Measurements from ENCODE around the gene AADACL2. TPM values are rescaled to one million over a fixed set of nuclear protein-coding genes. Genes with fewer than 3 reads are reported as not detected.

The AADACL2 gene
- total and polyA plus RNA-seq, 2 experiments from 2014 or later = not detected

- no peaks in the 10 kb centered on the region for H3K36me3 Mint-ChIP-seq (ENCODE audit: low read depth)
- H3K27me3 Mint-ChIP-seq (ENCODE audit: insufficient read depth, low read depth, poor library complexity) = no peaks in the 10 kb centered on the region
- Histone ChIP-seq H3K9me2 (ENCODE audit: insufficient read depth) (no peaks in the 10 kb centered on the region), H3K4me3 (no peak overlapping the region), H3K4me2 (no peak overlapping the region), H4K20me1 (replicated peaks; ENCODE audit: insufficient read depth) (no peaks in the 10 kb centered on the region), H3F3A (replicated peaks; ENCODE audit: low read depth) (no peaks in the 10 kb centered on the region), H3K79me2 (replicated peaks; ENCODE audit: insufficient read depth) (no peaks in the 10 kb centered on the region), H3K27ac (ENCODE audit: low read depth) (no peak overlapping the region), H3K36me3 (ENCODE audit: insufficient read depth) (no peaks in the 10 kb centered on the region), H3K4me1 (ENCODE audit: insufficient read depth) (peaks cover 5% of the 10 kb centered on the region), H3K27me3 (ENCODE audit: insufficient read depth) (no peaks in the 10 kb centered on the region), H2AFZ (no peak overlapping the region)
- no peaks in the 10 kb centered on the region for H3K9me3 Mint-ChIP-seq
- ATAC-seq = no peak
- peaks cover 4% of the 10 kb centered on the region; the same call in 2 of the 3 replicates for H3K4me1 Mint-ChIP-seq
- no peak overlapping the region for H3K27ac Mint-ChIP-seq
- H3K4me3 Mint-ChIP-seq = no peak overlapping the region
- no peak for TF ChIP-seq NANOG (IDR thresholded peaks at IDR 0.05; ENCODE audit: borderline replicate concordance)
- TF ChIP-seq, protein P1, sequence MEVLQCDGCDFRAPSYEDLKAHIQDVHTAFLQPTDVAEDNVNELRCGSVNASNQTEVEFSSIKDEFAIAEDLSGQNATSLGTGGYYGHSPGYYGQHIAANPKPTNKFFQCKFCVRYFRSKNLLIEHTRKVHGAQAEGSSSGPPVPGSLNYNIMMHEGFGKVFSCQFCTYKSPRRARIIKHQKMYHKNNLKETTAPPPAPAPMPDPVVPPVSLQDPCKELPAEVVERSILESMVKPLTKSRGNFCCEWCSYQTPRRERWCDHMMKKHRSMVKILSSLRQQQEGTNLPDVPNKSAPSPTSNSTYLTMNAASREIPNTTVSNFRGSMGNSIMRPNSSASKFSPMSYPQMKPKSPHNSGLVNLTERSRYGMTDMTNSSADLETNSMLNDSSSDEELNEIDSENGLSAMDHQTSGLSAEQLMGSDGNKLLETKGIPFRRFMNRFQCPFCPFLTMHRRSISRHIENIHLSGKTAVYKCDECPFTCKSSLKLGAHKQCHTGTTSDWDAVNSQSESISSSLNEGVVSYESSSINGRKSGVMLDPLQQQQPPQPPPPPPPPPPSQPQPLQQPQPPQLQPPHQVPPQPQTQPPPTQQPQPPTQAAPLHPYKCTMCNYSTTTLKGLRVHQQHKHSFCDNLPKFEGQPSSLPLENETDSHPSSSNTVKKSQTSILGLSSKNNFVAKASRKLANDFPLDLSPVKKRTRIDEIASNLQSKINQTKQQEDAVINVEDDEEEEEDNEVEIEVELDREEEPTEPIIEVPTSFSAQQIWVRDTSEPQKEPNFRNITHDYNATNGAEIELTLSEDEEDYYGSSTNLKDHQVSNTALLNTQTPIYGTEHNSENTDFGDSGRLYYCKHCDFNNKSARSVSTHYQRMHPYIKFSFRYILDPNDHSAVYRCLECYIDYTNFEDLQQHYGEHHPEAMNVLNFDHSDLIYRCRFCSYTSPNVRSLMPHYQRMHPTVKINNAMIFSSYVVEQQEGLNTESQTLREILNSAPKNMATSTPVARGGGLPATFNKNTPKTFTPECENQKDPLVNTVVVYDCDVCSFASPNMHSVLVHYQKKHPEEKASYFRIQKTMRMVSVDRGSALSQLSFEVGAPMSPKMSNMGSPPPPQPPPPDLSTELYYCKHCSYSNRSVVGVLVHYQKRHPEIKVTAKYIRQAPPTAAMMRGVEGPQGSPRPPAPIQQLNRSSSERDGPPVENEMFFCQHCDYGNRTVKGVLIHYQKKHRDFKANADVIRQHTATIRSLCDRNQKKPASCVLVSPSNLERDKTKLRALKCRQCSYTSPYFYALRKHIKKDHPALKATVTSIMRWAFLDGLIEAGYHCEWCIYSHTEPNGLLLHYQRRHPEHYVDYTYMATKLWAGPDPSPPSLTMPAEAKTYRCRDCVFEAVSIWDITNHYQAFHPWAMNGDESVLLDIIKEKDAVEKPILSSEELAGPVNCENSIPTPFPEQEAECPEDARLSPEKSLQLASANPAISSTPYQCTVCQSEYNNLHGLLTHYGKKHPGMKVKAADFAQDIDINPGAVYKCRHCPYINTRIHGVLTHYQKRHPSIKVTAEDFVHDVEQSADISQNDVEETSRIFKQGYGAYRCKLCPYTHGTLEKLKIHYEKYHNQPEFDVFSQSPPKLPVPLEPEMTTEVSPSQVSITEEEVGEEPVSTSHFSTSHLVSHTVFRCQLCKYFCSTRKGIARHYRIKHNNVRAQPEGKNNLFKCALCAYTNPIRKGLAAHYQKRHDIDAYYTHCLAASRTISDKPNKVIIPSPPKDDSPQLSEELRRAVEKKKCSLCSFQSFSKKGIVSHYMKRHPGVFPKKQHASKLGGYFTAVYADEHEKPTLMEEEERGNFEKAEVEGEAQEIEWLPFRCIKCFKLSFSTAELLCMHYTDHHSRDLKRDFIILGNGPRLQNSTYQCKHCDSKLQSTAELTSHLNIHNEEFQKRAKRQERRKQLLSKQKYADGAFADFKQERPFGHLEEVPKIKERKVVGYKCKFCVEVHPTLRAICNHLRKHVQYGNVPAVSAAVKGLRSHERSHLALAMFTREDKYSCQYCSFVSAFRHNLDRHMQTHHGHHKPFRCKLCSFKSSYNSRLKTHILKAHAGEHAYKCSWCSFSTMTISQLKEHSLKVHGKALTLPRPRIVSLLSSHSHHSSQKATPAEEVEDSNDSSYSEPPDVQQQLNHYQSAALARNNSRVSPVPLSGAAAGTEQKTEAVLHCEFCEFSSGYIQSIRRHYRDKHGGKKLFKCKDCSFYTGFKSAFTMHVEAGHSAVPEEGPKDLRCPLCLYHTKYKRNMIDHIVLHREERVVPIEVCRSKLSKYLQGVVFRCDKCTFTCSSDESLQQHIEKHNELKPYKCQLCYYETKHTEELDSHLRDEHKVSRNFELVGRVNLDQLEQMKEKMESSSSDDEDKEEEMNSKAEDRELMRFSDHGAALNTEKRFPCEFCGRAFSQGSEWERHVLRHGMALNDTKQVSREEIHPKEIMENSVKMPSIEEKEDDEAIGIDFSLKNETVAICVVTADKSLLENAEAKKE (CRISPR knock-in tag; IDR thresholded peaks at IDR 0.05) = no peak
- TF ChIP-seq EZH2 (IDR thresholded peaks at IDR 0.05; ENCODE audit: low read depth, unreplicated experiment) = no peak
- no peak for DNase-seq (ENCODE audit: low spot score)
These were observed 40.5 kb downstream of the AADACL2 start for GRCh38 chr3:151774235-151774634.

DNA sequence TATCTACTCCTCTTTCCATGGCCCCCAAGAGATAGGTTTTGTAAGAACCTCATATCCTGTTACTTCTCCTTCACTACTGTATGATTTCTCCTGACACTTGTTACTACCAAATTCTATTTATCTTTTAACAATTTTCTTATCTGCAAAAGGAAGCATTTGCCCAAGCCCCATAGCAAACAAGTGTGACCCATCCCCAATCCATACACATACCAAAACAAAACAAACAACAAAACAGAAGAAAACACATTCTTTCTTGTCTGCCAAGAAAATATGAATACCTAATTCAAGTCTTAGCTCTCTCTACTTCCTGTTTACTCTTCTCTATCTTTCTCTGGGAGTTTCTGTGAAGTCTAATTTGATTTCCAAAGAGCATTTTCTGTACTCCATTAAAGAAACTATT lies 41.2 kb downstream of the AADACL2 start:
- Mint-ChIP-seq H3K4me1 (peaks cover 4% of the 10 kb centered on the region; the same call in 2 of the 3 replicates), H3K36me3 (ENCODE audit: low read depth) (no peaks in the 10 kb centered on the region), H3K27ac (no peak overlapping the region; the same call in 1 of the 2 replicates), H3K27me3 (ENCODE audit: insufficient read depth, low read depth, poor library complexity) (no peaks in the 10 kb centered on the region), H3K4me3 (no peak overlapping the region), H3K9me3 (no peaks in the 10 kb centered on the region)
- peaks cover 5% of the 10 kb centered on the region for H3K4me1 ChIP-seq (ENCODE audit: insufficient read depth)
- H4K20me1 ChIP-seq (replicated peaks; ENCODE audit: insufficient read depth) = no peaks in the 10 kb centered on the region
- H3K79me2 ChIP-seq (replicated peaks; ENCODE audit: insufficient read depth) = no peaks in the 10 kb centered on the region
- no peak overlapping the region for H3K4me2 ChIP-seq
- no peaks in the 10 kb centered on the region for H3K36me3 ChIP-seq (ENCODE audit: insufficient read depth)
- H3K27ac ChIP-seq (ENCODE audit: low read depth) = no peak overlapping the region
- peak overlapping the region; percentile 81; the same call in 1 of the 2 replicates for H2AFZ ChIP-seq
- H3K4me3 ChIP-seq = no peak overlapping the region
- DNase-seq (ENCODE audit: low spot score) (no peak), ATAC-seq (no peak)
- H3K27me3 ChIP-seq (ENCODE audit: insufficient read depth) = no peaks in the 10 kb centered on the region
- H3K9me2 ChIP-seq (ENCODE audit: insufficient read depth) = no peaks in the 10 kb centered on the region
- no peaks in the 10 kb centered on the region for H3F3A ChIP-seq (replicated peaks; ENCODE audit: low read depth)
- TF ChIP-seq ZNF114 (CRISPR knock-in tag; IDR thresholded peaks at IDR 0.05) (no peak), STAT1 (IDR thresholded peaks at IDR 0.05; ENCODE audit: unreplicated experiment) (no peak), POLR2AphosphoS5 (IDR thresholded peaks at IDR 0.05; ENCODE audit: low read depth) (no peak), EZH2phosphoT487 (IDR thresholded peaks at IDR 0.05; ENCODE audit: unreplicated experiment) (no peak), ZNF331 (CRISPR knock-in tag; IDR thresholded peaks at IDR 0.05; ENCODE audit: low read depth) (no peak), JUNB (IDR thresholded peaks at IDR 0.05; ENCODE audit: unreplicated experiment) (no peak), NANOG (IDR thresholded peaks at IDR 0.05; ENCODE audit: borderline replicate concordance) (no peak), EZH2 (IDR thresholded peaks at IDR 0.05; ENCODE audit: low read depth, unreplicated experiment) (no peak)
- TF ChIP-seq, protein P2, sequence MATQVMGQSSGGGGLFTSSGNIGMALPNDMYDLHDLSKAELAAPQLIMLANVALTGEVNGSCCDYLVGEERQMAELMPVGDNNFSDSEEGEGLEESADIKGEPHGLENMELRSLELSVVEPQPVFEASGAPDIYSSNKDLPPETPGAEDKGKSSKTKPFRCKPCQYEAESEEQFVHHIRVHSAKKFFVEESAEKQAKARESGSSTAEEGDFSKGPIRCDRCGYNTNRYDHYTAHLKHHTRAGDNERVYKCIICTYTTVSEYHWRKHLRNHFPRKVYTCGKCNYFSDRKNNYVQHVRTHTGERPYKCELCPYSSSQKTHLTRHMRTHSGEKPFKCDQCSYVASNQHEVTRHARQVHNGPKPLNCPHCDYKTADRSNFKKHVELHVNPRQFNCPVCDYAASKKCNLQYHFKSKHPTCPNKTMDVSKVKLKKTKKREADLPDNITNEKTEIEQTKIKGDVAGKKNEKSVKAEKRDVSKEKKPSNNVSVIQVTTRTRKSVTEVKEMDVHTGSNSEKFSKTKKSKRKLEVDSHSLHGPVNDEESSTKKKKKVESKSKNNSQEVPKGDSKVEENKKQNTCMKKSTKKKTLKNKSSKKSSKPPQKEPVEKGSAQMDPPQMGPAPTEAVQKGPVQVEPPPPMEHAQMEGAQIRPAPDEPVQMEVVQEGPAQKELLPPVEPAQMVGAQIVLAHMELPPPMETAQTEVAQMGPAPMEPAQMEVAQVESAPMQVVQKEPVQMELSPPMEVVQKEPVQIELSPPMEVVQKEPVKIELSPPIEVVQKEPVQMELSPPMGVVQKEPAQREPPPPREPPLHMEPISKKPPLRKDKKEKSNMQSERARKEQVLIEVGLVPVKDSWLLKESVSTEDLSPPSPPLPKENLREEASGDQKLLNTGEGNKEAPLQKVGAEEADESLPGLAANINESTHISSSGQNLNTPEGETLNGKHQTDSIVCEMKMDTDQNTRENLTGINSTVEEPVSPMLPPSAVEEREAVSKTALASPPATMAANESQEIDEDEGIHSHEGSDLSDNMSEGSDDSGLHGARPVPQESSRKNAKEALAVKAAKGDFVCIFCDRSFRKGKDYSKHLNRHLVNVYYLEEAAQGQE (IDR thresholded peaks at IDR 0.05; ENCODE audit: unreplicated experiment) = no peak
- TF ChIP-seq, protein P3, sequence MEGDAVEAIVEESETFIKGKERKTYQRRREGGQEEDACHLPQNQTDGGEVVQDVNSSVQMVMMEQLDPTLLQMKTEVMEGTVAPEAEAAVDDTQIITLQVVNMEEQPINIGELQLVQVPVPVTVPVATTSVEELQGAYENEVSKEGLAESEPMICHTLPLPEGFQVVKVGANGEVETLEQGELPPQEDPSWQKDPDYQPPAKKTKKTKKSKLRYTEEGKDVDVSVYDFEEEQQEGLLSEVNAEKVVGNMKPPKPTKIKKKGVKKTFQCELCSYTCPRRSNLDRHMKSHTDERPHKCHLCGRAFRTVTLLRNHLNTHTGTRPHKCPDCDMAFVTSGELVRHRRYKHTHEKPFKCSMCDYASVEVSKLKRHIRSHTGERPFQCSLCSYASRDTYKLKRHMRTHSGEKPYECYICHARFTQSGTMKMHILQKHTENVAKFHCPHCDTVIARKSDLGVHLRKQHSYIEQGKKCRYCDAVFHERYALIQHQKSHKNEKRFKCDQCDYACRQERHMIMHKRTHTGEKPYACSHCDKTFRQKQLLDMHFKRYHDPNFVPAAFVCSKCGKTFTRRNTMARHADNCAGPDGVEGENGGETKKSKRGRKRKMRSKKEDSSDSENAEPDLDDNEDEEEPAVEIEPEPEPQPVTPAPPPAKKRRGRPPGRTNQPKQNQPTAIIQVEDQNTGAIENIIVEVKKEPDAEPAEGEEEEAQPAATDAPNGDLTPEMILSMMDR (conservative IDR thresholded peaks at IDR 0.05; ENCODE audit: low read depth in 2 of 2) = no peak
